IPS DF 6.9 (cell line): ENCODE results near the gene TXNRD1.

Source experiments
- DNase-seq: peaks from one replicate; pipeline ENCODE4 v3.0.0-alpha.2; 2013; ENCODE audit warnings: low read depth, low spot score
- H3K27ac ChIP-seq: one replicate; pipeline ENCODE4 v1.5.1; 2013; ENCODE audit warnings: low read length, control low read depth
- H3K27me3 ChIP-seq: 2 replicates; pipeline ENCODE4 v1.6.1; 2013; ENCODE audit warnings: mild to moderate bottlenecking, low read length; ENCODE audit not compliant: control insufficient read depth, insufficient read depth
- H3K36me3 ChIP-seq: 2 replicates; pipeline ENCODE4 v1.6.1; 2013; ENCODE audit warnings: low read length; ENCODE audit not compliant: control insufficient read depth, insufficient read depth
- H3K4me1 ChIP-seq: 2 replicates; pipeline ENCODE4 v1.6.1; 2013; ENCODE audit warnings: low read length; ENCODE audit not compliant: control insufficient read depth, insufficient read depth
- H3K4me3 ChIP-seq: 2 replicates; pipeline ENCODE4 v1.5.1; 2013; ENCODE audit warnings: mild to moderate bottlenecking, low read length
- H3K9me3 ChIP-seq: 2 replicates; pipeline ENCODE4 v1.6.1; 2013; ENCODE audit warnings: low read length, inconsistent platforms; ENCODE audit not compliant: control insufficient read depth, insufficient read depth
- WGBS: extraction: QIAGEN DNeasy Blood & Tissue Kit; methylation state at CpG from one replicate; pipeline ENCODE4 v1.1.7; 2013; ENCODE audit warnings: mixed read lengths, missing lambda C conversion rate; ENCODE audit not compliant: insufficient read length, insufficient coverage; 5-methylcytosine and 5-hydroxymethylcytosine counted together

TXNRD1 gene

DNA sequence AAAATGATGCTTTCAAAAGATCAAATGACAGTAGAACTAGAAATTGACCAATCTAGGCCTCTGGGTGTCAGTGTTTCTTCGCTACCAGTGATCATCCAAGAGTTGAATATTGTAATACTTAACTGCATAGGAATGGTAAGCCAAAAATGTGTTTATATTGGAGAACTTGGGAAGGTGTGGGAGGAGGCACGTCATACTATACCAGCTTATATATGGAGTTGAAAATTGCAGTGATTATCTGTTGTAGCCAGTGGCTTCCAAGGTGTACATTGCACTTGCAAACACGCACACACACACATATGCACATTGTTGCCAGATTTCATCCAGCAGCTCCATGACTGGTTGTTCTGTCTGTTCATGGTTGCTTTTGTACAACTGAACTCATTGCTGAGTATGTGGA, 124.1 kb downstream of the TXNRD1 start:
- DNase-seq = no peak
- Histone ChIP-seq H3K4me1 (no peaks in the 10 kb centered on the region), H3K27ac (no peak overlapping the region), H3K27me3 (no peaks in the 10 kb centered on the region), H3K9me3 (no peaks in the 10 kb centered on the region), H3K4me3 (no peak overlapping the region), H3K36me3 (peaks cover 15% of the 10 kb centered on the region; the same call in 1 of the 2 replicates)
- no CpG with 5 or more reads among the region's 3 CpGs for WGBS

DNA sequence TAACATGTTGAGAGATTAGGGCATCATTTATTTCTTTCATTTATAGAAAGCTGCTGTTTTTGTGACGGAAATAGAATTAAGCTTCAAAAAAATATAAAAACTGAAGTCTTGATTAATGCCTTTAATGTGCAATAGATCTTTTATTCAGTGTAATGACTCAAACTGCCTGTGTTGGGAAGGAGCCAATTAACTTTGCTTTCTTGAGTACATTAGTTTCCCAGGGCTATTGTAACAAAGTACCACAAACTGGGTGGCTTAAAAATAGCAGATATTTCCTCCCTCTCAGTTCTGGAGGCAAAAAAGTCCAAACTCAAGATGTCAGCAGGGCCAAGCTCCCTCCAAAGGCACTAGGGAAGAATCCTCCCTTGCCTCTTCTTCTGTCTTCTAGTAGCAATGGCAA, 124.6 kb downstream of the TXNRD1 start:
- no peak overlapping the region for H3K4me3 ChIP-seq
- peaks cover 14% of the 10 kb centered on the region; the same call in 1 of the 2 replicates for H3K36me3 ChIP-seq
- H3K27ac ChIP-seq = no peak overlapping the region
- no peak for DNase-seq
- H3K27me3 ChIP-seq = no peaks in the 10 kb centered on the region
- WGBS = no CpG with 5 or more reads among the region's 1 CpG
- no peaks in the 10 kb centered on the region for H3K9me3 ChIP-seq
- H3K4me1 ChIP-seq = no peaks in the 10 kb centered on the region

DNA sequence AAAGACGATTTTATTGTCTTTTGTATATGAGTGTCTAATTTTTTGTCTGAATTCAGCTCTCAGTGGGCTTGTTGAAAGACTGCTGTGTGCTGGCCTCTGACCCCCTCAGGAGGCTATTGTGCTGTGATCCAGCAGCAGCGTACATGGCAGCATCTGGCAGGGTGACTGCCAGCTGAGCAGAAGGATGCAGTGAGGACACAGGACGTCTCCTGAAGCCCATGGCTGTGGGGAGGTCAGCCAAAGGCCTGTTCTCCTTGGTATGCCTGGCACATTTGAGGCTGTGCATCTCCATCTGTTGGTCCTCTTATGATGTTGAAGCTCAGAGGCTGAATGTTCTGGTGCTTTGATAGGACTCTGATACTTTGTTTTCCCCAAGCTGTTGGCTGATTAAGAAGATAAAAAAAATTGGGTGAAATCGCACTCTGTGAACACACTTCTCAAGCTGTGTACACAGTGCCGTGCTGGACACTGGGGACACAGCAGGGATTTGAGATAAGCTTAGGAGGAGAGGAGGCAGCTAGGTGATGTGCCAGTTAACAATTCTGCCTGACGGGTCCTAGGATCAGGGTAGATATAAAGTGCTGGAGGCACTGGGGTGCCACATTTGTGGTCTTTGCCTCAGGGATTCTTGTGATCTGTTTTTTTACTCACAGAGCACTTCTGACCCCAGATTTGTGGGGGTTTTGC, 125.5 kb downstream of the TXNRD1 start:
- no CpG with 5 or more reads among the region's 6 CpGs for WGBS
- H3K4me1 ChIP-seq = no peaks in the 10 kb centered on the region
- H3K36me3 ChIP-seq = peaks cover 14% of the 10 kb centered on the region; the same call in 1 of the 2 replicates
- H3K27me3 ChIP-seq = no peaks in the 10 kb centered on the region
- no peak overlapping the region for H3K4me3 ChIP-seq
- DNase-seq = no peak
- H3K9me3 ChIP-seq = no peaks in the 10 kb centered on the region
- no peak overlapping the region for H3K27ac ChIP-seq

- Histone ChIP-seq H3K36me3 (peaks cover 14% of the 10 kb centered on the region; the same call in 1 of the 2 replicates), H3K4me1 (no peaks in the 10 kb centered on the region), H3K27me3 (no peaks in the 10 kb centered on the region), H3K4me3 (no peak overlapping the region), H3K27ac (no peak overlapping the region), H3K9me3 (no peaks in the 10 kb centered on the region)
- no CpG with 5 or more reads among the region's 2 CpGs for WGBS
- DNase-seq = no peak
These were observed 126.6 kb downstream of the TXNRD1 start for GRCh38 chr12:104342147-104342546.

GRCh38 chr12:104342635-104343249, 127.2 kb downstream of the TXNRD1 start:
- Histone ChIP-seq H3K27me3 (no peaks in the 10 kb centered on the region), H3K4me1 (no peaks in the 10 kb centered on the region), H3K4me3 (no peak overlapping the region), H3K36me3 (peaks cover 14% of the 10 kb centered on the region; the same call in 1 of the 2 replicates), H3K27ac (no peak overlapping the region), H3K9me3 (no peaks in the 10 kb centered on the region)
- no CpG with 5 or more reads among the region's 12 CpGs for WGBS
- DNase-seq = no peak

DNA sequence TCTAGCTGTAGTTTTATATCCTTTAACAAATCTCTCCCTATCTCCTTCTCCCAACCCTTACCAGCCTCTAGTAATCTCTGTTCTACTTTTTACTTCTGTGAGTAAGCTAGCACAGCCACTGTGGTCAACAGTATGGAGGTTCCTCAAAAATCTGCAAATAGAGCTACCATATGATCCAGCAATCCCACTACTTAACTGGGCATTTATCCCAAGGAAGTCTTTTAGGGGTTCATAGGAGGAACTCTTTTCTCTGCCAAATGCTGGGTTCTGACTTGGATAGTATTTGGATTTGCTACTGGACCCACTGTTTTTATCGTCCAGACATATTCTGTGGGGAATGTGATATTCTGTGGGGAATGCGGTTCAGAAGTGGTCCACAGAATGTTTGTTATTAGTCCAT, 129.1 kb downstream of the TXNRD1 start:
- no peaks in the 10 kb centered on the region for H3K9me3 ChIP-seq
- no peaks in the 10 kb centered on the region for H3K27me3 ChIP-seq
- DNase-seq = no peak
- no peak overlapping the region for H3K27ac ChIP-seq
- no peak overlapping the region for H3K4me3 ChIP-seq
- H3K4me1 ChIP-seq = no peaks in the 10 kb centered on the region
- no CpG with 5 or more reads among the region's 2 CpGs for WGBS
- peaks cover 13% of the 10 kb centered on the region; the same call in 1 of the 2 replicates for H3K36me3 ChIP-seq

- H3K9me3 ChIP-seq = no peaks in the 10 kb centered on the region
- H3K27ac ChIP-seq = no peak overlapping the region
- no CpG with 5 or more reads among the region's 7 CpGs for WGBS
- no peaks in the 10 kb centered on the region for H3K4me1 ChIP-seq
- no peaks in the 10 kb centered on the region for H3K27me3 ChIP-seq
- peaks cover 12% of the 10 kb centered on the region; the same call in 1 of the 2 replicates for H3K36me3 ChIP-seq
- no peak overlapping the region for H3K4me3 ChIP-seq
- DNase-seq = no peak
These were observed 129.9 kb downstream of the TXNRD1 start for GRCh38 chr12:104345234-104346066.

DNA sequence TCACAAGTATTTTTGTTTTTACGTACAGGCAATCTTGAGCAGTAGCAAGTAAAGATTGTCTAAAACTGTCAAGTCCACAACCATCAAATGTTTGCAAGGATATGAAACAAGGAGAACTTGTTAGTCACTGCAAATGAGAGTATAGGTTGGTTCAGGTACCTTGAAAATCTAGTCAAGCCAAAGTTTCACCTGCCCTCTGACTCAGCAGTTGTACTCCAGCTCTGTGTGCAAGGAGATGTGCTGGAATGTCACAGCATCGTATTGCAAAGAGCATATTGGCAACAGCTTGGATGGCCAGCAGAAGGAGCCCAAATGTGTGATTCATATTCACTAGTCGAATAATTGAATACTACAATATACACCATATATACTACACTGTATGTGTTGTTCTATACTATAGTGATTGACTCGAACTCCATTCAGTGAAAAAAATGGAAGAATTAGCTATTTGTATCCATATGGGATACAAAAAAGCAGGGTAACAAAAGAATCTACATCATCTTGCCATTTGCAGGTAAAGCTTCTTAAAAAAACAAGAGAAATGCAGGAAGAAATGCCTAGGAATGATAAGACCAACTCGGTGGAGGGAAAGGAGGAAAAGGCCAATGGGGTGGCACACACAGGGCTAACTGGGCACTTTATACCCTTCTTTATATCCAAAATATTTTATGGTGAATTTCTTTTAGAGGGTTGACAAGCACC, 131.9 kb downstream of the TXNRD1 start:
- Histone ChIP-seq H3K27me3 (no peaks in the 10 kb centered on the region), H3K36me3 (peaks cover 8% of the 10 kb centered on the region; the same call in 1 of the 2 replicates), H3K4me3 (no peak overlapping the region), H3K27ac (no peak overlapping the region), H3K9me3 (no peaks in the 10 kb centered on the region), H3K4me1 (no peaks in the 10 kb centered on the region)
- no CpG with 5 or more reads among the region's 5 CpGs for WGBS
- no peak for DNase-seq

- peaks cover 4% of the 10 kb centered on the region; the same call in 1 of the 2 replicates for H3K36me3 ChIP-seq
- WGBS = no CpG with 5 or more reads among the region's 11 CpGs
- H3K27ac ChIP-seq = no peak overlapping the region
- H3K4me1 ChIP-seq = no peaks in the 10 kb centered on the region
- no peak for DNase-seq
- H3K9me3 ChIP-seq = no peaks in the 10 kb centered on the region
- H3K4me3 ChIP-seq = no peak overlapping the region
- no peaks in the 10 kb centered on the region for H3K27me3 ChIP-seq
These were observed 132.9 kb downstream of the TXNRD1 start for GRCh38 chr12:104348283-104348993.
